ENCODE results near the gene SQSTM1. TPM values are rescaled to one million over a fixed set of nuclear protein-coding genes. Genes with fewer than 3 reads are reported as not detected.

Gene SQSTM1
- total RNA-seq, 1 donor from 2014 or later = 194 TPM

GRCh38 chr5:179816796-179817469 lies 3.8 kb upstream of the SQSTM1 start:
- Mint-ChIP-seq H3K27ac (no peak overlapping the region), H3K36me3 (ENCODE audit: low read depth) (peaks cover 26% of the 10 kb centered on the region), H3K27me3 (ENCODE audit: low read depth) (no peaks in the 10 kb centered on the region), H3K9me3 (no peaks in the 10 kb centered on the region), H3K4me3 (ENCODE audit: low read depth) (no peak overlapping the region), H3K4me1 (ENCODE audit: low read depth) (peaks cover 21% of the 10 kb centered on the region)
- intact Hi-C loops (cut with micrococcal nuclease) = no loop called here
- no peak for DNase-seq (ENCODE audit: low spot score)

DNA sequence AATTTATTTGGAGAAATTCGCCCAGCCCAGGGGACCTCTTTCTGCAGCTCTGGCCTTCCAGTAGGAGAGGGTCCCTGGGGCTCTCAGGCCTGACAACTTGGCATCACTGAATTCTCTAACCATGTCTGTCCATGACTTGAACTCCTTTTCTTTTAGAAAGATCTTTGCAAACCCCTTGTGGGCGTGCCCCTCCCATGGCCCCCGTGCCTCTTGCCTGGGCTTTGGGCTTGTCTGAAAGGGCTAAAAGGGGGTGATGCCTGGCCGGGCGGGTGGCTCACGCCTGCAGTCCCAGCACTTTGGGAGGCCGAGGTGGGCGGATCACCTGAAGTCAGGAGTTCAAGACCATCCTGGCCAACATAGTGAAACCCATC lies 3.2 kb upstream of the SQSTM1 start:
- no peaks in the 10 kb centered on the region for H3K9me3 Mint-ChIP-seq
- H3K27ac Mint-ChIP-seq = no peak overlapping the region
- H3K36me3 Mint-ChIP-seq (ENCODE audit: low read depth) = peaks cover 29% of the 10 kb centered on the region

DNA sequence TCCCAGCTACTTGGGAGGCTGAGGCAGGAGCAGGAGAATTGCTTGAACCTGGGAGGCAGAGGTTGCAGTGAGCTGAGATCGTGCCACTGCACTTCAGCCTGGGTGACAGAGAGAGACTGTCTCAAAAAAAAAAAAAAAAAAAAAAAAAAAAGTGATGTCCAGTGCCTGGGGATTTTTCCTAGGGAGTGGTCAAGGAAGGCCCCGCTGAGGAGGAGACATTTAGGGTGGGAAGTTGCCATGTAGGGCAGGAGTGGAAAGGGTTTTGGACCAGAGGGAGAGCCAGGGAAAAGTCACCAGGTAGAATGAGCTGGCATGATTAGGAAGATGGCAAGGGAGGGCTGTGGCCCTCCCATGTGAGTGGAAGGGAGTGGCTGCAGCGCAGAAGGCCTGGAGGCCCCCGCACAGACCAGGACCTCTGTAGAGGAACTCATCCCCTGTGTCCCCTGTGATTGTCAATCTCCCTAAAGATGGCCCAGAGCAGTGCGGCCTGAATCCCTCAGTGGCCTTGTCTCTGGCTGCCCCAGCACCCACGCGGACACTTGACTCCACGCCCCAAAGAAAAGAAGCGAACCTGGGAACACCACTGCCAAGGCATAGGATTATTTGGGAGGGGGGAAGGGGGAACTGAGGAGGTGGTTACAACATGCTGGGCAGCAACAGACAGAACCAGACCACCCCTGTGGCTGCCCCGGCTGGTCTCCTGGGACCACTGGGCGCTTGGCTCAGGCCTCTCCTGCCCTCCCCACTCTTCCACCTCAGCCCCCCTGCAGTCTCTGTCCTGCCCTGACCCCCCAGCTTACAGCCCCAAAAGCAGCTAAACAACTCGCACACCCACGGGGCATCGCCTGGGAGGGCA lies 2.6 kb upstream of the SQSTM1 start:
- Mint-ChIP-seq H3K9me3 (no peaks in the 10 kb centered on the region), H3K27me3 (ENCODE audit: low read depth) (no peaks in the 10 kb centered on the region), H3K36me3 (ENCODE audit: low read depth) (peaks cover 27% of the 10 kb centered on the region)

More for the DNA sequence above, 3.2 kb upstream of the SQSTM1 start:
- Mint-ChIP-seq H3K4me1 (ENCODE audit: low read depth) (peaks cover 26% of the 10 kb centered on the region), H3K4me3 (ENCODE audit: low read depth) (peak overlapping the region; percentile 65), H3K27me3 (ENCODE audit: low read depth) (no peaks in the 10 kb centered on the region)
- no peak for DNase-seq (ENCODE audit: low spot score)
- intact Hi-C loops (cut with micrococcal nuclease) = no loop called here

DNA sequence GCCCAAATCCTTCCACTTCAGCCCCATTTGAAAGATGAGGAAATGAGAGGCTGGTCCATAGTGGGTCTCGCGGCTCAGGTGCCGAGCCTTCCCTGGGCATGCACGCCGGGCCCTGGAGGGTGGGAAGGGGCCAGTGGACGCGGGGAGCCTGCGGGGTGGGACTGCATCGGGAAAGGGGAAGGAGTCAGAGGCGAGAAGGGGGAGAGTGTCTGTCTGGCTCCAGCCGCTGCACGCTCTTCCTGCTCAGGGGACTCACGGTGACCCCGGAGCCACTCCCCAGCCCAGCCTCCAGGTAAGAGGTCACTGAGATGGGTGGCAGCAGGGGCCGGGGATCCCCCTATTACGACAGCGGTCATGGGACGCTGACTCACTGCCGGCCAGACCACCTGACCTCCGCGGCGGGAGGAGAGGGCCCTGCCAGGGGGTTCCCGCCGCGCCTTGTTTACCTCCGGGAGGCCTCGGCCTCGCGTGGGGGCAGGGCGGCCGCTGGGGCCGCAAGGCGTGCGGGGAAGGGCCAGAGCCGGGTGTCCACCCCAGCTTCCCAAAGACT lies 1.9 kb upstream of the SQSTM1 start:
- peak overlapping the region; percentile 83 for H3K27ac Mint-ChIP-seq
- DNase-seq (ENCODE audit: low spot score) = peak; percentile 80
- H3K4me1 Mint-ChIP-seq (ENCODE audit: low read depth) = peaks cover 29% of the 10 kb centered on the region
- H3K36me3 Mint-ChIP-seq (ENCODE audit: low read depth) = peaks cover 32% of the 10 kb centered on the region
- H3K4me3 Mint-ChIP-seq (ENCODE audit: low read depth) = peak overlapping the region; percentile 65
- H3K9me3 Mint-ChIP-seq = no peaks in the 10 kb centered on the region
- H3K27me3 Mint-ChIP-seq (ENCODE audit: low read depth) = no peaks in the 10 kb centered on the region
- intact Hi-C loops (cut with micrococcal nuclease) = loop anchor here (1.0 kb wide), 1 partner anchor 8 kb away; no protein-coding TSS in a partner anchor

More for the DNA sequence above, 2.6 kb upstream of the SQSTM1 start:
- Mint-ChIP-seq H3K4me1 (ENCODE audit: low read depth) (peaks cover 29% of the 10 kb centered on the region), H3K4me3 (ENCODE audit: low read depth) (peak overlapping the region; percentile 65), H3K27ac (peak overlapping the region; percentile 83)
- DNase-seq (ENCODE audit: low spot score) = no peak
- intact Hi-C loops (cut with micrococcal nuclease) = no loop called here

DNA sequence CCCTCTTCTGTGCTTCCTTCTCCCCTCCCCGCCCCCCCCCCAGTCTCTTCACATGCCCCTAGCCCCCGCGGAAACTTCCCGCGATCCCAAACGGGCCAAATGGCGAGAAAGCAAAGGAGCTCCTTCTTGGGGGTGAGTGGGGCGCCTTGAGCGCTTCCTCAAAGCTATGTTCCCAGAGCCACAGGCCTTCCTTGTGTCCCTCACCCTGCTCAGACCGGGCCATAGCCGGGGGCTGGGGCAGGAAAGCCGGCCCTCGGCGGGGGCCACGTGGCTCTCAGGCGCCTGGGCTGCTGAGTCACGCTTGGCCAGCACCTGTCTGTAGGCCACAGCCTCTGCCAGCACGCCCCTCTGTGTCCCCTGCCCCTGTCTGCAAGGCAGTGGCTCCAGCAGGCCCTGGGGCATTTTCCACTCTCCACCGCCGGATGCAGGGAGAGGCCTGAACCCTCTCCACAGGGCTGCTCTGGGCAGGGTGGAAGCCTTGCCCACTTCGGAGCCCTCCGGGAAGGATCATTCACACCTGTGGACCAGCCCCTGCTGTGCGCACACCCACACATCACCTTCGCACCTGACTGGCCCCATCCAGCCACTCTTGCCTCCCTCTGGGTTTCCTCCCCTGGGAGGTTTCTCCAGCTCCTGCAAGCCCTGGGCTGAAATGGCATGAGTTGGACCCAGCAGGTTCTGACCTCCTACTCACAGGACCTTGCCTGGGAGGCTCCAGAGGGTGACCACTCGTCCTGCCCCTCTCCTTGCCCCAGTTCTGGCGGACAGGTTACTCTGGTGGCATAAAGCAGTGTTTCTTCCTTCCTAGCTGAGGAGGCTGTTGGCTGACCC lies 1.2 kb upstream of the SQSTM1 start:
- intact Hi-C loops (cut with micrococcal nuclease) = loop anchor here (1.0 to 10.0 kb wide), 6 partner anchors 8 to 265 kb away; partner anchors contain the start of genes CANX, HNRNPH1, MRNIP and RUFY1
- peaks cover 30% of the 10 kb centered on the region for H3K4me1 Mint-ChIP-seq (ENCODE audit: low read depth)
- peaks cover 34% of the 10 kb centered on the region for H3K36me3 Mint-ChIP-seq (ENCODE audit: low read depth)
- H3K4me3 Mint-ChIP-seq (ENCODE audit: low read depth) = peak overlapping the region; percentile 69
- no peaks in the 10 kb centered on the region for H3K9me3 Mint-ChIP-seq
- no peak for DNase-seq (ENCODE audit: low spot score)
- no peaks in the 10 kb centered on the region for H3K27me3 Mint-ChIP-seq (ENCODE audit: low read depth)
- H3K27ac Mint-ChIP-seq = peak overlapping the region; percentile 87

- peaks cover 36% of the 10 kb centered on the region for H3K36me3 Mint-ChIP-seq (ENCODE audit: low read depth)
- intact Hi-C loops (cut with micrococcal nuclease) = loop anchor here (1.0 to 10.0 kb wide), 5 partner anchors 17 to 265 kb away; partner anchors contain the start of genes CANX, HNRNPH1, MRNIP and RUFY1
- H3K4me3 Mint-ChIP-seq (ENCODE audit: low read depth) = peak overlapping the region; percentile 69
- H3K27ac Mint-ChIP-seq = peak overlapping the region; percentile 87
- no peaks in the 10 kb centered on the region for H3K9me3 Mint-ChIP-seq
- H3K4me1 Mint-ChIP-seq (ENCODE audit: low read depth) = peaks cover 33% of the 10 kb centered on the region
- H3K27me3 Mint-ChIP-seq (ENCODE audit: low read depth) = no peaks in the 10 kb centered on the region
- no peak for DNase-seq (ENCODE audit: low spot score)
These were observed 600 bp upstream of the SQSTM1 start for GRCh38 chr5:179820127-179820482.

DNA sequence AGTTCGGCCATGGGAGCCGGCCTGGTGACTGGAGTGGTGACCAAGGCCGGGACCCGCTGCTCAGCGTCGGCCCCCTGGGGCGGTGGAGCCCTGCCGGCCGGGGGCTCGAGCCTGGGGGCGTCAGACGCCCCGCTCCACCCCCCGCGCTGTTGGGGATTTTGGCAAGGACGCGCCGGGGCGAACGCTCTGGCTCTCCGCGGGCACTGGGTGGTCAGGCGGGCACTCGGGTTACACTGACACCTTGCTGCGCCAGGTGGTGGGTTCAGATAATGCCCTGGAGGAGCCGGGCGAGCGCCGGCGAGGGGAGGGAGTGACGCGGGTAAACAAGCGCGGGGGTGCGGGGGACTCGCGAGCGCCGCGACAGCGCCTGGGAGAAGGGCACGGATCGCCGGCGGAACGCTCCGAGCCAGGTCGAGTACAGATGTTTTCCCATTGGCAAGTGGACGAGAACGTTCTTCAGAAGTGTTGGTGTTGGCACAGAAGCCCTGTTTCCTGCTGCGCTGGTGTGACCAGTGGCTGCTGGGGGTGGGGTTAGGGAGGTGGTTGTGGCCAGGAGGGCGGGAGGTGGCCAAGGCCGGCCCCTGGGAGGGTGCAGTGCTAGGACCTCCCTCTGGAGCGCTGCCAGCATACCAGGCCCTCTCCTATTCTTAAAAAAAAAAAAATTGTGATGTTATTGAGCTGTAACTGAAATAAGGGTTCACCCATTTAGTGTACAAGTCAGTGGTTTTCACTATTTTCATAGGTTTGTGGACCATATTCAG lies 773 bp downstream of the SQSTM1 start:
- Mint-ChIP-seq H3K27me3 (ENCODE audit: low read depth) (no peaks in the 10 kb centered on the region), H3K36me3 (ENCODE audit: low read depth) (peaks cover 45% of the 10 kb centered on the region), H3K4me1 (ENCODE audit: low read depth) (peaks cover 30% of the 10 kb centered on the region), H3K4me3 (ENCODE audit: low read depth) (peak overlapping the region; percentile 91), H3K9me3 (no peaks in the 10 kb centered on the region), H3K27ac (peak overlapping the region; percentile 93)
- DNase-seq (ENCODE audit: low spot score) = peak; percentile 83
- intact Hi-C loops (cut with micrococcal nuclease) = loop anchor here (1.0 to 10.0 kb wide), 5 partner anchors 15 to 267 kb away; partner anchors contain the start of genes HNRNPH1, MRNIP and RUFY1

- H3K4me1 Mint-ChIP-seq (ENCODE audit: low read depth) = peaks cover 32% of the 10 kb centered on the region
- H3K9me3 Mint-ChIP-seq = no peaks in the 10 kb centered on the region
- H3K4me3 Mint-ChIP-seq (ENCODE audit: low read depth) = peak overlapping the region; percentile 91
- H3K36me3 Mint-ChIP-seq (ENCODE audit: low read depth) = peaks cover 50% of the 10 kb centered on the region
- DNase-seq (ENCODE audit: low spot score) = no peak
- H3K27me3 Mint-ChIP-seq (ENCODE audit: low read depth) = no peaks in the 10 kb centered on the region
- intact Hi-C loops (cut with micrococcal nuclease) = loop anchor here (5.0 to 10.0 kb wide), 3 partner anchors 35 to 267 kb away; partner anchors contain the start of genes HNRNPH1, MRNIP and RUFY1
- H3K27ac Mint-ChIP-seq = peak overlapping the region; percentile 93
These were observed 1.3 kb downstream of the SQSTM1 start for GRCh38 chr5:179822059-179822432.

DNA sequence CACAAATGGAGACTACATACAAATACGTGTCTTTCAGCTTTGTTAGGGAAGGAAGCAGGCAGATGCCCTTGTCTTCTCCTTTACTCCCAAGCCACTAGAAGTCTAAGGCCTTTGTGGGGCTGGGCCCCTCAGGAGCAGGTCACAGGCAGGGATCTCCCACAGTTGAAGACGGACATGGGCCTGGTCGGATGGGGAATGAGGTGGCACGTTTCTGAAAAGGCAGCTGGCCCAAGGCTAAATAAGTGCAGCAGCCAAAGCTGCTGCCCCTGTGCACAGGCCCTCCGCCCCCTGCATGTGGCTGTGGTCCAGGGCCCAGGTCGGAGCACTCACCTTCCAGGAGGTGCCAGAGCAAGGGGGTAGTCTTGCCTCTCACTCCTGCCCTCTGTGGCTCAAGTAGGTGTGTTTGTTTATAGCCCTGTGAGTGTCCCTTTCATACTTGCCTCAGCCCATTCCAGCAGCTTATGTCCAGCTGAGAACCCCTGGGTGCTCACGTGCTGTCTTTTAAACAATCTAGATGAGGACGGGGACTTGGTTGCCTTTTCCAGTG lies 1.8 kb downstream of the SQSTM1 start:
- intact Hi-C loops (cut with micrococcal nuclease) = loop anchor here (5.0 to 10.0 kb wide), 3 partner anchors 35 to 268 kb away; partner anchors contain the start of genes HNRNPH1, MRNIP and RUFY1
- H3K27me3 Mint-ChIP-seq (ENCODE audit: low read depth) = no peaks in the 10 kb centered on the region
- no peaks in the 10 kb centered on the region for H3K9me3 Mint-ChIP-seq
- peak overlapping the region; percentile 93 for H3K27ac Mint-ChIP-seq
- DNase-seq (ENCODE audit: low spot score) = no peak
- peaks cover 34% of the 10 kb centered on the region for H3K4me1 Mint-ChIP-seq (ENCODE audit: low read depth)
- H3K36me3 Mint-ChIP-seq (ENCODE audit: low read depth) = peaks cover 55% of the 10 kb centered on the region
- peak overlapping the region; percentile 91 for H3K4me3 Mint-ChIP-seq (ENCODE audit: low read depth)

DNA sequence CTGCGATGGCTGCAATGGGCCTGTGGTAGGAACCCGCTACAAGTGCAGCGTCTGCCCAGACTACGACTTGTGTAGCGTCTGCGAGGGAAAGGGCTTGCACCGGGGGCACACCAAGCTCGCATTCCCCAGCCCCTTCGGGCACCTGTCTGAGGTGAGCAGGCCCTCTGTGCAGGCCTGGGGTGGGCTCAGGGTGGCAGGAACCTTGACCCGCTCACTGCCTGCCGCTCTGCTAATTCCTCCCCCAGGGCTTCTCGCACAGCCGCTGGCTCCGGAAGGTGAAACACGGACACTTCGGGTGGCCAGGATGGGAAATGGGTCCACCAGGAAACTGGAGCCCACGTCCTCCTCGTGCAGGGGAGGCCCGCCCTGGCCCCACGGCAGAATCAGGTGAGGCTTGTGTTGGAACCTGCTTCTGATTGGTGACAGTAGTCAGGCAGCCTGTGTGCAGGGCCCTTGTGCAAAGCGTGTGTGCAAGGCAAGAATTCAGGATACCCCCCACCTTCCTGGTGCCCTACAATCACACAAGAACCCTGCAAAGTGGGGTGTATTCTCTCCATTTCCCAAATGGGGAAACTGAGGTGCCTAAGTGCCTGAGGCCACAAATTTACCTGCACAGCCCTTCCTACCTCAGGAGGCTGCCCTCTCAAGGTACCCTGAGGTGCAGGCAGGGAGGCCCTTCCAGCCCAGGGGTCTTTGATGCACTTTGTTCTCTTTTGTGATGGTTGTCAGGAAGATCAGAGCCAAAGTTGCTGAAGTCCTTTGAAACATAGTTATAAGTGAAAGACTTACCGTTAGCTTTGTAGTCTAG lies 3.4 kb downstream of the SQSTM1 start:
- H3K9me3 Mint-ChIP-seq = no peaks in the 10 kb centered on the region
- peaks cover 36% of the 10 kb centered on the region for H3K4me1 Mint-ChIP-seq (ENCODE audit: low read depth)
- H3K4me3 Mint-ChIP-seq (ENCODE audit: low read depth) = no peak overlapping the region
- DNase-seq (ENCODE audit: low spot score) = no peak
- H3K36me3 Mint-ChIP-seq (ENCODE audit: low read depth) = peaks cover 71% of the 10 kb centered on the region
- no peaks in the 10 kb centered on the region for H3K27me3 Mint-ChIP-seq (ENCODE audit: low read depth)
- intact Hi-C loops (cut with micrococcal nuclease) = loop anchor here (5.0 to 10.0 kb wide), 3 partner anchors 33 to 269 kb away; partner anchors contain the start of genes HNRNPH1, MRNIP and RUFY1
- no peak overlapping the region for H3K27ac Mint-ChIP-seq

GRCh38 chr5:179824745-179825112 lies 4.0 kb downstream of the SQSTM1 start:
- H3K27ac Mint-ChIP-seq = no peak overlapping the region
- peaks cover 35% of the 10 kb centered on the region for H3K4me1 Mint-ChIP-seq (ENCODE audit: low read depth)
- H3K27me3 Mint-ChIP-seq (ENCODE audit: low read depth) = no peaks in the 10 kb centered on the region
- intact Hi-C loops (cut with micrococcal nuclease) = loop anchor here (5.0 to 10.0 kb wide), 3 partner anchors 33 to 270 kb away; partner anchors contain the start of genes HNRNPH1, MRNIP and RUFY1
- no peaks in the 10 kb centered on the region for H3K9me3 Mint-ChIP-seq
- H3K36me3 Mint-ChIP-seq (ENCODE audit: low read depth) = peaks cover 77% of the 10 kb centered on the region
- no peak for DNase-seq (ENCODE audit: low spot score)
- no peak overlapping the region for H3K4me3 Mint-ChIP-seq (ENCODE audit: low read depth)

Measured in activated T-helper 2 cell treated with anti-CD3 and anti-CD28 coated beads, Interferon-gamma antibody, Interleukin-2, Interleukin-4, amounts not matched to agents 10 μg/mL and 5 μg/mL and 100 μg/mL, durations not matched to agents 14 hours and 24 hours and 36 hours (primary cell).